ENCODE results near the gene CEACAM4. TPM values are rescaled to one million over a fixed set of nuclear protein-coding genes. Genes with fewer than 3 reads are reported as not detected.

Gene CEACAM4
- total and polyA plus RNA-seq, 3 donors from 2014 or later: 0.47 to 1.7 TPM; not detected in 1

DNA sequence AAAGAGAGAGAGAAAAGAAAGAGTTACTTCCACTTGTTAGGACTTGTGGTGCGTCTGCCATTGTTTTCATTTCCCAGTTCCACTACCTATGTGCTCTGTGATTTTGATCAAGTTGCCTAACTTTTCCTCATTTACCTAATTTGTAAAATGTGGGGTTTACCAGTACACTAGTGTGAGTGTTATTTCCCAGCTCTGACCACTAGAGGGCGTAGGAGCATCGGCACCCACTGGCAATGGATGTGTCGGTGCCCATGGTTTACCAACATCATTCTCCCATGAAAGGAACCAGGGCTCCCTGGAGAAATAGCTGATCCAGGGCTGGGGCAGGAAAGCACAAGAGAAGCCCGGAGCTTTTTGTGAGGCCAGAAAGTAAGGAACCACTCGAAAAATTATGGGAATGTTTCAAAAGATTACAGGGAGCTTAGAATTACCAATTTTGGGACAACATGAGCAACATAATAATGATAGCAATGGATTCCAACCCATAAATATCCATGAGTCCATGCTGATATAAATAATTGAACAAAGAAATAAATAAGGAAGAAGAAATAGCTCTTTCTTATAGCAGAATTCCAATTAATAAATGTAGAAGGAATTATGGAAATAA lies 15.1 kb upstream of the CEACAM4 start:
- H3K9me3 ChIP-seq: no peaks in the 10 kb centered on the region
- 11 to 12% methylated on average over 6 of the region's 6 CpGs for WGBS, 2 donors
- H3K27me3 ChIP-seq: no peaks in the 10 kb centered on the region
- intact Hi-C loops (cut with DNase I; ENCODE audit: low total_unique reads): no loop called here
- no peak overlapping the region for H3K4me3 ChIP-seq
- H3K4me1 ChIP-seq: no peaks in the 10 kb centered on the region
- no peak overlapping the region for H3K27ac ChIP-seq
- no peaks in the 10 kb centered on the region for H3K36me3 ChIP-seq (ENCODE audit: low read depth, missing control alignments)
- peak; percentile 86 for DNase-seq
- TF ChIP-seq POLR2A (IDR thresholded peaks at IDR 0.05): no peak
- TF ChIP-seq, protein P1, sequence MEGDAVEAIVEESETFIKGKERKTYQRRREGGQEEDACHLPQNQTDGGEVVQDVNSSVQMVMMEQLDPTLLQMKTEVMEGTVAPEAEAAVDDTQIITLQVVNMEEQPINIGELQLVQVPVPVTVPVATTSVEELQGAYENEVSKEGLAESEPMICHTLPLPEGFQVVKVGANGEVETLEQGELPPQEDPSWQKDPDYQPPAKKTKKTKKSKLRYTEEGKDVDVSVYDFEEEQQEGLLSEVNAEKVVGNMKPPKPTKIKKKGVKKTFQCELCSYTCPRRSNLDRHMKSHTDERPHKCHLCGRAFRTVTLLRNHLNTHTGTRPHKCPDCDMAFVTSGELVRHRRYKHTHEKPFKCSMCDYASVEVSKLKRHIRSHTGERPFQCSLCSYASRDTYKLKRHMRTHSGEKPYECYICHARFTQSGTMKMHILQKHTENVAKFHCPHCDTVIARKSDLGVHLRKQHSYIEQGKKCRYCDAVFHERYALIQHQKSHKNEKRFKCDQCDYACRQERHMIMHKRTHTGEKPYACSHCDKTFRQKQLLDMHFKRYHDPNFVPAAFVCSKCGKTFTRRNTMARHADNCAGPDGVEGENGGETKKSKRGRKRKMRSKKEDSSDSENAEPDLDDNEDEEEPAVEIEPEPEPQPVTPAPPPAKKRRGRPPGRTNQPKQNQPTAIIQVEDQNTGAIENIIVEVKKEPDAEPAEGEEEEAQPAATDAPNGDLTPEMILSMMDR (IDR thresholded peaks at IDR 0.05): peak; percentile 40 to 81 (median 65)

DNA sequence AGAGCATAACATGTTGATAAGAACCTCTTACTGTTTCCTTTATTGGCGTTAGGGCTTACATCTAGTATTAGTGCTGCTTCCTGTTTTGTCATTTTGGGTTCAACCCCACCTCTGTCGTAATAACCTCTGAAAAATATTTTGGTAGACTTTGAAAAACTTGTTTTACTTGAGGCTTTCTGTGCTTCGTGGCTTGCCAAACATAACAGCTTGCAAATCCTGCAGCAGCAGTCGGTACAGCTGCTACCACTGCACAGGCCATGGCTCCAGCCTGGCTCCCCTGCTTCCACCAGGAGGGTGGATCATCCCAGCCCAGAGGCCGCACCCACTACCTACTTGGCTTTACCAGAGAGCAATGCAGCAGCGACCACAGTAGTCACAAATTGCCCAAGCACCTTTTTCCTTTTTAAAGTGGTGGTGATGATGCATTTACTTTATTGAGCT lies 11.8 kb upstream of the CEACAM4 start:
- no peak for DNase-seq
- H3K27me3 ChIP-seq: no peaks in the 10 kb centered on the region
- 61 to 63% methylated on average over 6 of the region's 6 CpGs for WGBS, 2 donors

DNA sequence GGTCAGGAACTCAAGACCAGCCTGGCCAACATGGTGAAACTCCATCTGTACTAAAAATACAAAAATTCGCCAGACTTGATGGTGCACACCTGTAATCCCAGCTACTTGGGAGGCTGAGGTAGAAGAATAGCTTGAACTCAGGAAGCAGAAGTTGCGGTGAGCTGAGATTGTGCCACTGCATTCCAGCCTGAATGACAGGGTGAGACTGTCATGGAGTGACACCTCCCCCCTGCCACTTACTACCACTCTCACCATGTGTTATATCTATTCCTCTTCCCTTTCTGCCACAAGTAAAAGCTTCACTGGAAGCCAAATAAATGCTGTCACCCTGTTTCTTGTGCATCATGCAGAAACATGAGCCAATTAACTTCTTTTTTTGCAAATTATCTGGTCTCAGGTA lies 10.6 kb upstream of the CEACAM4 start:
- Histone ChIP-seq H3K4me3 (no peak overlapping the region), H3K4me1 (no peaks in the 10 kb centered on the region), H3K27me3 (no peaks in the 10 kb centered on the region), H3K9me3 (no peaks in the 10 kb centered on the region), H3K36me3 (ENCODE audit: low read depth, missing control alignments) (no peaks in the 10 kb centered on the region), H3K27ac (no peak overlapping the region)
- no peak for DNase-seq
- intact Hi-C loops (cut with DNase I; ENCODE audit: low total_unique reads): no loop called here
- TF ChIP-seq, protein P1 (IDR thresholded peaks at IDR 0.05): no peak
- TF ChIP-seq POLR2A (IDR thresholded peaks at IDR 0.05): no peak
- 67 to 73% methylated on average over 2 of the region's 2 CpGs for WGBS, 2 donors

More for the DNA sequence above, 11.8 kb upstream of the CEACAM4 start:
- Histone ChIP-seq H3K9me3 (no peaks in the 10 kb centered on the region), H3K4me1 (no peaks in the 10 kb centered on the region), H3K27ac (no peak overlapping the region), H3K4me3 (no peak overlapping the region), H3K36me3 (ENCODE audit: low read depth, missing control alignments) (no peaks in the 10 kb centered on the region)
- intact Hi-C loops (cut with DNase I; ENCODE audit: low total_unique reads): no loop called here
- TF ChIP-seq, protein P1 (IDR thresholded peaks at IDR 0.05): no peak
- TF ChIP-seq POLR2A (IDR thresholded peaks at IDR 0.05): no peak

DNA sequence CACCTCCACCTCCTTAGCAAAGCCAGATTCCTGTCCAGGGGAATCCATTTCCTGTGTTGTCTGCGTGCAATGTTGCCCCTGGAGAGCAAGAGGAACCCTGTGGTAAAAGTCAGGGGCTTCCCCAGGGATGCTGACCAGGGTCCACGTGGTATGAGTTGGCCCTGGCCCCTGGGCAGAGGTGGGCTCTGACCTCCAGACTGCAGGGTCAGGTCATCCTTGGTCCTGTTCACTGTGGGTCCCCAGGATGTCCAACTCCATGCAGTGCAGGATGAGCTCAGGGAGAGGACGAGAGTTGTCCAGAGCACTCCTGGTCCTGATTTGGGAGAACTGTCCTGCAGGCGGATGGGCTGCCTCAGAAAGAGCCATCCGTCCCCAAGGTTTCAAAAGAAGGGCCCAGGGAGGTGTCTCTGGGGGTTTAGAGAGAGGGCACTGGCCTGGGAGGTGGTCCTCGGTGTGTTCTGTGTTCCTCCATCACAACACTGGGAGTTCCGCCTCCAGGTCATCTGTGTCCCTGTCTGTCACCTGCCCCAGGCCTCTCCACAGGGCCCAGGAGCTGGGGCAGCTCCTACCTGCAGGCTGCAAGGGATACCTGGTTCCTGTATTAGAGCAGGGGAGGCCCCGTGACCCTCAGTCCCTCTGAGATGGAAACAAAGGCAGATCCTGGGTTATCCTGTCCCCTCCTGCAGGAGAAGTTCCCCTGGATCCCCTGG lies 1.2 kb upstream of the CEACAM4 start:
- no peak for TF ChIP-seq POLR2A (IDR thresholded peaks at IDR 0.05)
- TF ChIP-seq, protein P1 (IDR thresholded peaks at IDR 0.05): no peak
- Histone ChIP-seq H3K27ac (no peak overlapping the region), H3K9me3 (no peaks in the 10 kb centered on the region), H3K4me3 (no peak overlapping the region), H3K27me3 (no peaks in the 10 kb centered on the region), H3K36me3 (ENCODE audit: low read depth, missing control alignments) (no peaks in the 10 kb centered on the region), H3K4me1 (no peaks in the 10 kb centered on the region)
- intact Hi-C loops (cut with DNase I; ENCODE audit: low total_unique reads): no loop called here
- no peak for DNase-seq
- 73 to 74% methylated on average over 7 to 8 of the region's 8 CpGs for WGBS, 2 donors

All from testis (tissue), 3 donors.